Sigmoid colon (tissue), 7 donors: ENCODE data around the gene HPCAL1. TPM values are rescaled to one million over a fixed set of nuclear protein-coding genes. Genes with fewer than 3 reads are reported as not detected.

Source experiments
- DNase-seq: peaks from one replicate; pipeline ENCODE4 v3.0.0-alpha.2; 2019
- H3K27ac ChIP-seq, 4 donors: fragments of 200-600 bp; sonication (generic); one replicate each; pipeline ENCODE4 v1.5.1; 2016 to 2019; ENCODE audit warnings: mild to moderate bottlenecking in 1 of 4
- H3K27me3 ChIP-seq, 3 donors: fragments of 200-600 bp; sonication (generic); one replicate each; pipeline ENCODE4 v1.5.1; 2019; ENCODE audit warnings: mild to moderate bottlenecking in 1 of 3
- H3K36me3 ChIP-seq, 4 donors: fragments of 200-600 bp; sonication (generic); one replicate each; pipeline ENCODE4 v1.5.1; 2016 to 2019
- H3K4me1 ChIP-seq, 4 donors: fragments of 200-600 bp; sonication (generic); one replicate each; pipeline ENCODE4 v1.5.1; 2017 to 2019
- H3K4me3 ChIP-seq, 4 donors: fragments of 200-600 bp; sonication (generic); one replicate each; pipeline ENCODE4 v1.5.1; 2017 to 2019; ENCODE audit warnings: mild to moderate bottlenecking in 2 of 4, moderate library complexity in 1 of 4
- H3K9me3 ChIP-seq, 4 donors: fragments of 200-600 bp in 3 of 4; sonication (generic) in 3 of 4; one replicate each; pipeline versions ENCODE4 v1.5.1 to v1.6.1; 2013 to 2019
- EP300 ChIP-seq, 4 donors: sonication (generic); formaldehyde crosslinking; IDR thresholded peaks; one replicate each; pipeline ENCODE4 v1.6.1; 2017; ENCODE audit warnings: antibody characterized with exemption in 4 of 4
- POLR2A ChIP-seq, 2 donors: fragments of 450-650 bp; IDR thresholded peaks; one replicate each; pipeline ENCODE4 v1.6.1; 2016; ENCODE audit warnings: antibody characterized with exemption in 2 of 2, mild to moderate bottlenecking in 2 of 2, moderate library complexity in 2 of 2
- POLR2AphosphoS5 ChIP-seq, 4 donors: sonication (generic); formaldehyde crosslinking; IDR thresholded peaks; one replicate each; pipeline ENCODE4 v1.6.1; 2017; ENCODE audit warnings: antibody characterized with exemption in 4 of 4
- WGBS, 2 donors: extraction: QIAGEN DNeasy Blood & Tissue Kit; methylation state at CpG; one replicate each; pipeline ENCODE4 v1.1.7; 2013; 5-methylcytosine and 5-hydroxymethylcytosine counted together
- intact Hi-C: fragments of 100-400 bp; cut with DNase I; formaldehyde crosslinking; loops from one replicate; pipeline ENCODE4 v1.15.1; 2023
- polyA plus RNA-seq, 3 donors: library from polyadenylated mRNA; stranded (reverse); fragments of 200-250 nt; gene quantifications; one replicate each; pipeline ENCODE4 v1.2.3, GENCODE V29; 2013
- total RNA-seq, 4 donors: library from RNA; depleted of rRNA; stranded (reverse); fragments of >200 nt; gene quantifications; one replicate each; pipeline ENCODE4 v1.1.0, GENCODE V29; 2016
- TF ChIP-seq, protein P1 (sequence below), 4 experiments: fragments of 450-650 bp in 3 of 4; fragments of 200-600 bp in 1 of 4; IDR thresholded peaks; one replicate each; pipeline ENCODE4 v1.5.1; 2016 to 2019; ENCODE audit warnings: antibody characterized with exemption in 4 of 4, mild to moderate bottlenecking in 3 of 4, moderate library complexity in 2 of 4
- donor health status: healthy with polysubstance abuse.
- donor health status: Bipolar disorder and iron deficiency.
- donor health status: healthy.

HPCAL1 gene
- total and polyA plus RNA-seq, 7 donors, result 27.7 to 115 (median 46.0) TPM

- DNase-seq, result peak; percentile 58
- H3K9me3 ChIP-seq, result no peaks in the 10 kb centered on the region
- no peak for TF ChIP-seq POLR2A (IDR thresholded peaks at IDR 0.05)
- TF ChIP-seq EP300 (IDR thresholded peaks at IDR 0.05), result no peak
- H3K36me3 ChIP-seq, result no peaks in the 10 kb centered on the region
- H3K27me3 ChIP-seq, result no peaks in the 10 kb centered on the region
- intact Hi-C loops, result no loop called here
- 85 to 91% methylated on average over 23 of the region's 23 CpGs for WGBS, 2 donors
- no peak overlapping the region for H3K27ac ChIP-seq
- H3K4me3 ChIP-seq, result no peak overlapping the region
- H3K4me1 ChIP-seq, result peaks cover 0 to 9% (median 0%) of the 10 kb centered on the region in 4 donors
Measured at GRCh38 chr2:10276481-10277292, 26.0 kb upstream of the HPCAL1 start.

- DNase-seq, result peak; percentile 61
- H3K4me3 ChIP-seq, result no peak overlapping the region
- H3K27ac ChIP-seq, result peak overlapping the region in 1 of 4 donors; percentile 57
- H3K36me3 ChIP-seq, result no peaks in the 10 kb centered on the region
- H3K27me3 ChIP-seq, result no peaks in the 10 kb centered on the region
- WGBS, 2 donors, result 74 to 92% methylated on average over 26 of the region's 26 CpGs
- intact Hi-C loops, result no loop called here
- TF ChIP-seq POLR2AphosphoS5 (IDR thresholded peaks at IDR 0.05) (no peak), EP300 (IDR thresholded peaks at IDR 0.05) (no peak), POLR2A (IDR thresholded peaks at IDR 0.05) (no peak)
- TF ChIP-seq, protein P1, sequence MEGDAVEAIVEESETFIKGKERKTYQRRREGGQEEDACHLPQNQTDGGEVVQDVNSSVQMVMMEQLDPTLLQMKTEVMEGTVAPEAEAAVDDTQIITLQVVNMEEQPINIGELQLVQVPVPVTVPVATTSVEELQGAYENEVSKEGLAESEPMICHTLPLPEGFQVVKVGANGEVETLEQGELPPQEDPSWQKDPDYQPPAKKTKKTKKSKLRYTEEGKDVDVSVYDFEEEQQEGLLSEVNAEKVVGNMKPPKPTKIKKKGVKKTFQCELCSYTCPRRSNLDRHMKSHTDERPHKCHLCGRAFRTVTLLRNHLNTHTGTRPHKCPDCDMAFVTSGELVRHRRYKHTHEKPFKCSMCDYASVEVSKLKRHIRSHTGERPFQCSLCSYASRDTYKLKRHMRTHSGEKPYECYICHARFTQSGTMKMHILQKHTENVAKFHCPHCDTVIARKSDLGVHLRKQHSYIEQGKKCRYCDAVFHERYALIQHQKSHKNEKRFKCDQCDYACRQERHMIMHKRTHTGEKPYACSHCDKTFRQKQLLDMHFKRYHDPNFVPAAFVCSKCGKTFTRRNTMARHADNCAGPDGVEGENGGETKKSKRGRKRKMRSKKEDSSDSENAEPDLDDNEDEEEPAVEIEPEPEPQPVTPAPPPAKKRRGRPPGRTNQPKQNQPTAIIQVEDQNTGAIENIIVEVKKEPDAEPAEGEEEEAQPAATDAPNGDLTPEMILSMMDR (IDR thresholded peaks at IDR 0.05), result no peak
- H3K4me1 ChIP-seq, result peaks cover 0 to 9% (median under 1%) of the 10 kb centered on the region in 4 donors
- no peaks in the 10 kb centered on the region for H3K9me3 ChIP-seq
Measured at GRCh38 chr2:10277293-10278028, 25.2 kb upstream of the HPCAL1 start.

DNA sequence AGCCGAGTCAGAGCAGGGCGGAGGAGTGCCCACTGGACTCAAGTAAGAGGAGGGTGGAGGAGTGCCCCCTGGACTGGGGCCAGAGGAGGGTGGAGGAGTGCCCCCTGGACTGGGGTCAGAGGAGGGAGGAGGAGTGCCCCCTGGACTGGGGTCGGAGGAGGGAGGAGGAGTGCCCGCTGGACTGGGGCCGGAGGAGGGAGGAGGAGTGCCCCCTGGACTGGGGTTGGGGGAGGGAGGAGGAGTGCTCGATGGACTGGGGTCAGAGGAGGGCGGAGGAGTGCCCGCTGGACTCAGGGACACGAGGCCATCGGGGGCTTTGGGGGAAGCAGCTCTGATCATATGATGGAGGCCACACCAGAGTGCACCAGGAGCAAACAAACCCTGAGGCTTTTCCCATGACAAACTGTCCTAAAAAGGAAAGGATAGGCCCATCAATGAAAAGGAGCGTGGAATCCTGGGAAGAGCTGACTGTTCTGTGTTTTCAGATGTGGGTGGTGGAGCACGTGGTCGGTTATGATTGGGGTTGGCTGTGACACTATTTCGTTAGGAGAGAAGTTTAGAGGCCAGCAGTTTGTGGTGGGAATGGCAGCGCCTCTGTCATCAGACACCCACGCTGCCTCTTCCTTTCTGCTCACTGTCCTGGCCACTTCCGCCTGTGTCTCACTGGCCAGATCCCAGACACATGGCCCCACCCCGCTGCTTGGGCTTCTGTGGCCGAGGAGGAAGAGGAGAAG, 24.5 kb upstream of the HPCAL1 start:
- Histone ChIP-seq H3K36me3 (no peaks in the 10 kb centered on the region), H3K4me1 (peaks cover 0 to 9% (median 4%) of the 10 kb centered on the region in 4 donors), H3K27me3 (no peaks in the 10 kb centered on the region), H3K4me3 (no peak overlapping the region), H3K27ac (peak overlapping the region in 2 of 4 donors; percentile 25 to 57), H3K9me3 (no peaks in the 10 kb centered on the region)
- TF ChIP-seq POLR2AphosphoS5 (IDR thresholded peaks at IDR 0.05) (no peak), EP300 (IDR thresholded peaks at IDR 0.05) (no peak), POLR2A (IDR thresholded peaks at IDR 0.05) (no peak)
- TF ChIP-seq, protein P1 (IDR thresholded peaks at IDR 0.05), result no peak
- DNase-seq, result peak; percentile 83
- intact Hi-C loops, result no loop called here
- 49 to 70% methylated on average over 19 of the region's 19 CpGs for WGBS, 2 donors

- Histone ChIP-seq H3K9me3 (no peaks in the 10 kb centered on the region), H3K27me3 (no peaks in the 10 kb centered on the region), H3K36me3 (no peaks in the 10 kb centered on the region), H3K27ac (peak overlapping the region in 2 of 4 donors; percentile 25 to 57), H3K4me1 (peaks cover 0 to 14% (median 4%) of the 10 kb centered on the region in 4 donors), H3K4me3 (no peak overlapping the region)
- peak; percentile 46 for DNase-seq
- intact Hi-C loops, result no loop called here
- 83 to 86% methylated on average over 11 of the region's 11 CpGs for WGBS, 2 donors
- TF ChIP-seq EP300 (IDR thresholded peaks at IDR 0.05) (no peak), POLR2AphosphoS5 (IDR thresholded peaks at IDR 0.05) (no peak), POLR2A (IDR thresholded peaks at IDR 0.05) (no peak)
- TF ChIP-seq, protein P1 (IDR thresholded peaks at IDR 0.05), result no peak
Measured at GRCh38 chr2:10278763-10279471, 23.8 kb upstream of the HPCAL1 start.
